ENCODE data around the gene GALT. TPM values are rescaled to one million over a fixed set of nuclear protein-coding genes. Genes with fewer than 3 reads are reported as not detected.

GALT gene
- 22.9 and 24.0 TPM in 2 replicates for total RNA-seq
- polyA plus RNA-seq (2012), result 32.7 TPM

GRCh38 chr9:34646211-34647083, at the start of gene GALT:
GALT (plus strand) TSS chr9:34646675; CDS start chr9:34646705, 30 bp downstream.
- DNase-seq (ENCODE audit: low read depth), result peak; percentile 93

- peak; percentile 44 for DNase-seq (ENCODE audit: low read depth)
These were observed 46.9 kb upstream of the GALT start for GRCh38 chr9:34599546-34599945.

DNA sequence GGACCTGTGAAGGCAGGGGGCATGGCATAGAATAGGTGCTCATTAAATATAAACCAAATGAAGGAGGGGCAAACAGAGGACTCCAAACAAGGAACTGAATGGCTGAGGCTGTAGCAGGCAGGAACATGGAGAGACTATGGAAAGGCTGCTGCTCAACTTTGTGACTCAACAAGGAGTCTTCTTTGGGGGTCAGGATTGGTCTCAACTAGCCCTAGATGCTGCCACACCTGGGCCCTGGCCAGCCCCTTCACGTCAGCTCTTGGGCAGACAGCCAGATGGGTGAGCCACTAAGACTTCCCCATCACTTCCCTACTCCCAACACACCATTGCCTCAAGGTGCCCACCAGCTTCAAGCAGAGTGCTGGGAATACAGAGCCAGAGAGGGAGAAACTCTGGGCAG, 45.6 kb upstream of the GALT start:
- DNase-seq (ENCODE audit: low read depth), result no peak

DNA sequence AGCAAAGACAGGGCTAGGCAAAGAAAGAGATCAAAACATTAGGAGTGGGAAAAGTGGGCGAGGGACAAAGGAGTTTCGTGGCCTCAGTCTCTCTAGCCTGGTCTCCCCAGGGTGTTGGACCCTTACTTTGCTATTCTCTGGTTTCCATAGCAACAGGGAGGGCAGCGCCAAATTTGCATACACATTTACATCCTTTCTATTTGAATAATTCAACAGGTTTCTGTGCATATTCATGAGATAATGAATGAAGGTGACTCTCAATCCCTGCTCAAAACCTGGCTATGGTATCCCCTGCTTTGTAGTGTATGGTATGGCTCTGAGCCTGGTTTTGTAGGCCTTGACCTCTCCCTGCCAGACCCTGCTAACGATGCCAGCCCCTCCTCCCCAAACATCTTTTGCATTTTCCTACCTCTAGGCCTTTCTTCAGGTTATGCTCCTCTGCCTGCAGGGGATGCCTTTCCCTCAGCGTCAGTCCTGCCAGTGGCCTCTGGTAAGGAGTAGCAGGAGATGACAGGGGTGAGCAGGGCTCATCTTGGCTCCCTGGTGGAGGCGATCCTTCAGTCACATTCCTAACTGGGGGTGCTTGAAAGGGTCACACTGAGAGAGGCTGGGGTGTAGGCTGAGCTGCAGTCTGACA, 44.4 kb upstream of the GALT start:
- DNase-seq (ENCODE audit: low read depth), result no peak

DNA sequence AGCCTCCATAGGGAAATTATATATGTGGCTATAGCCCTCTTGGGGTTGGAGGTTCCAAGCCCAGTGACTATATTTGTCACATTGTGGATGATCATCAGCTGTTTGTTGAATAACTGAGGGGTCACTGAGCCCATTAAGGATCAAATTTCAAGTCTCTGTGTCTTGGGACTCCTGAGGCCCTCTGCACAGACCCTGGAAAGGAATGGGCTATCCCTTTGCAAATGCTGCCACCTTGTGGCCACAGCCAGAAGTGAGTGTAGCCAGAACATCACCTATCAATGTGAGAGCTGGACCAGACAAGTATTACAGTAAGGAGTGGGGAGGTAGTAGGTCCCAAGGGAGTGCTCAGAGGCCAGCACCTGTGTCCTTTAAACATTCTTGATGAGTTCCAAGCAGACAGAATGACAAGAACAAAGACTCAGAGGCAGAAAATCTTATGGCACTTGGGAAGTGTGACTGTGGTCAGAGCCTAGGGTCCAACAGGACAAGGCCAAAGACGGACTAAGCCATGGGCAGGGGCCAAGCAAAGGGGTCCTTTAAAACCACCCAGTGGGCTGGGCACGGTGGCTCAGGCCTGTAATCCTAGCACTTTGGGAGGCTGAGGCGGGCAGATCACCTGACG, 42.8 kb upstream of the GALT start:
- DNase-seq (ENCODE audit: low read depth), result peak; percentile 85

DNA sequence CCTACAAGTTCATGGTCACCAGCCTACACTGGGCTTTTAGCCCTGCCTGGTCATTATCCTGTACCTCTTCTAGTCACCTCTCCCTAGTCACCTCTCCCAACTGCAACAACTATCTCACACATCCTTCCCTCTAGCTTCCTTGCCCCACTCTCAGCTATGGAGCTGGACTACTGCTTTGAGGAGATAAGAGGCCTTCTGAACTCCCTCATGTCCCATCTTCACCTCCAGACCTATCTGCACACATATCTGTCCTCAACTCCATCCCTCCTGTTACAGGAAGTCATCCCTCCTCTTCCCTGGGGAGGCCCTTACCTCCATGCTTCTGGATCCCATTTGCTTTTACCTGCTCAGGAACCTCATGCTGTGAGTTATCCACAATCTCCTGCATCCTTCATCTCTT, 40.3 kb upstream of the GALT start:
- DNase-seq (ENCODE audit: low read depth), result no peak

GRCh38 chr9:34606905-34607304, 39.6 kb upstream of the GALT start:
- DNase-seq (ENCODE audit: low read depth), result no peak

DNA sequence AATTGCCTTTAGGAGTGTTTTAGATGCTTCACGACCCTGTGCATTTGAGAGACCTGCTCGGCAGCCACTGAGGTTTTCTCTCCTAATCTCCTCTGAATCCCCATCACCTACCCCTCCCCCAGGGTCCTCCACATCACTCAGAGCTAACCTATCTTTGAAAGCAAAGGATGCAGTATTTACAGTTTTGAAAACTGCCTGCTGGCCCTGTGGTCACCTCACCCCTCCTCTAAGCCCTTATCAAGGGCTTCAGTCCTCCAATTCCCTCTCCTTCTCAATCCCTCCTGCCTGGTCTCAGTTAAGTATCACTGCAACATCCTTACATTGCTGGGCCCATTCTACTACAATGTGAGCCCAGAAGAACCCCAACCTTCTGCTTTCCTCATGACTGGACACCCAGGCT, 39.1 kb upstream of the GALT start:
- no peak for DNase-seq (ENCODE audit: low read depth)

- DNase-seq (ENCODE audit: low read depth), result no peak
These were observed 35.9 kb upstream of the GALT start for GRCh38 chr9:34610434-34611206.

DNA sequence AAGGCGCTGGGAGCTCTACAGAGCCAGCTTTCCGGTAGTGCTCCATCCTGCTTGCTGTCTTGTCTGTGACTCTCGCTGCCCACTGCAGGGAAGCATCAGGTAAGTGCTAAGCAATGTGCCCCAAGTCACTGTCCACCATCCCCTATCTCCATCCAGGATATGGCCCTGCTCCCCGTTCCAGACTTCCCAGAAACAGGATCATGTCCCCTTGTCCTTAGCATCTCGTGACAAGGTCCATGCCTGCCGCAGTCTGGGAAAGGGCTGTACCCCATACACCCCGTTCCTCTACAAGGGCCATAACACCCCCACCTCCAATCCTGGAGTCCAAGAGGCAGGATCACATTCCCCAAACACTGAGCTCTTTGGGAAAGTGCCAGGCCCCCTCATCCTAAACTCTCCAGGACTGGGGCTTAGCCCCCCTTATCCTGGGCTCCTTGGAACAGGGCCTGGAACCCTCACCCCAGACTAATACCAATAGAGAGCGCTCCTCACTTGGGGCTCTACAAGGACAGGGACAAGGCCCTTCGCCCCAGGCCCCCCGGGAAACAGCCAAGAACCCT, 35.1 kb upstream of the GALT start:
- no peak for DNase-seq (ENCODE audit: low read depth)

DNA sequence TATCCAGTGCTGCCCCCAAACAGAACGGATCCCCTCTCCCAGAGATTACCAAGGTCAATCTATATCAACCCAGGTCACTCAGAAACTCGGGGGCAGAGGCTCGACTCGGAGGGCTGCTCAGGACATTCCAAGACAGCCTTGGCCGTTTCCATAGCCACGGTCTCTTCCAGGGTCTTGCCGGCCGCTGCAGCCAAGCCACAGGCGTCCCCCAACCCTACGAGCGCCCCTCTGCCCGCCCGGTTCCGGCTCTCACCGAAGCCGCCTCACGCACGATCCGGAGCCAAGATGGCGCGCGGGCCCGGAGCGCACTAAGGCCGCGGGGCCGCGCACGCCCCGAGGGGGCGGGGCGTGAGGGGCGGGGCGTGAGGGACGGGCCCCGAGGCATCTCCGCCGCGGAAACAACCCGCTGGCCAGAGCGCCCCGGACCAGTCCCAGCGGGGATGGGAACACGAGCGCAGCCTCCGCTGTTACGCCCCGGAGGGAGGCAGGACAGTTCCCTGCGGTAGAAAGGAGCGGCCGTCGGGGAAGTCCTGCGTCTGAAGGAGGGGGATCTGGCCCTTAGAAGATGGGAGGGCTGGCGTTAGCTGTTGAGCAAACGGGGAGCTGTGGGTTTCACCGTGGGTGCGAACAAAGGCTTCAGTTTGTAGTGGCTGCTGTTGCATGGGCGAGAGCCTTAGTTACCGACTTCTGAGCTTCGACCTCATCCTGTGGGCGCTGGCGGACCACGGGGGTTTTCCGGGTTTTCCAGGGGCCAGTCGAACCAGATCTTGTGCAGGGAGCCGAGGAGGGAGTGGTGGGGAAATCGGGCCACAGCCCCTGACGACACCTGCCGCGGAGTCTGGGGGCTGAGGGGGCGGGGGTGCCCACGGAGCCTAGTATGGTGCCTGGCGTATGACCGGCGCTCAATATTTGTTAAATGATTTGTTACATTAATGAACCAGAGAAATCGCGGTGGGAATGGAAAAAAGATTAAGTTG, 34.4 kb upstream of the GALT start, which contains the start of gene RPP25L:
Gene RPP25L (minus strand): TSS at position 287 of the 977 bp plus-strand sequence. CDS start 801 bp downstream, outside the sequence.
- peak; percentile 92 for DNase-seq (ENCODE audit: low read depth)

- peak; percentile 90 for DNase-seq (ENCODE audit: low read depth)
These were observed 33.6 kb upstream of the GALT start for GRCh38 chr9:34612788-34613390.

DNA sequence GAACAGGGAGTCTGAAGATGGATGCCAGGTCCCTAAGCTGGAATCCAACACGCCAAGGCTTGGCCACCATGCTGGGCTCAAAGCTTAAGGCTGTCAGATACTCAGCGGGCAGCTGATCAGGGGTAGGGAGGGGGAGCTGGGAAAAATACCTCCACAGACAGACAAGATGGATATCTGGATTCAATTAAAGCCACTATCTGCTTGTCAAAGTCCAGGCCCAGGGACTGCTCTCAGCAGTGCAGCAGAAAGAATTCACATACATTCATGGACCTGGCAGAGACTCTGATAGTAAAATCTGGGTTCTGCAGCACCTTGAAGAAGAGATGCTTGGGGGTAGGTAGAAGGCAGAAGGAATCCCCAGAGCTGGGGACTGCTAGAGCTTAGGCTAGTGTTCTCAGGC, 31.3 kb upstream of the GALT start:
- no peak for DNase-seq (ENCODE audit: low read depth)

DNA sequence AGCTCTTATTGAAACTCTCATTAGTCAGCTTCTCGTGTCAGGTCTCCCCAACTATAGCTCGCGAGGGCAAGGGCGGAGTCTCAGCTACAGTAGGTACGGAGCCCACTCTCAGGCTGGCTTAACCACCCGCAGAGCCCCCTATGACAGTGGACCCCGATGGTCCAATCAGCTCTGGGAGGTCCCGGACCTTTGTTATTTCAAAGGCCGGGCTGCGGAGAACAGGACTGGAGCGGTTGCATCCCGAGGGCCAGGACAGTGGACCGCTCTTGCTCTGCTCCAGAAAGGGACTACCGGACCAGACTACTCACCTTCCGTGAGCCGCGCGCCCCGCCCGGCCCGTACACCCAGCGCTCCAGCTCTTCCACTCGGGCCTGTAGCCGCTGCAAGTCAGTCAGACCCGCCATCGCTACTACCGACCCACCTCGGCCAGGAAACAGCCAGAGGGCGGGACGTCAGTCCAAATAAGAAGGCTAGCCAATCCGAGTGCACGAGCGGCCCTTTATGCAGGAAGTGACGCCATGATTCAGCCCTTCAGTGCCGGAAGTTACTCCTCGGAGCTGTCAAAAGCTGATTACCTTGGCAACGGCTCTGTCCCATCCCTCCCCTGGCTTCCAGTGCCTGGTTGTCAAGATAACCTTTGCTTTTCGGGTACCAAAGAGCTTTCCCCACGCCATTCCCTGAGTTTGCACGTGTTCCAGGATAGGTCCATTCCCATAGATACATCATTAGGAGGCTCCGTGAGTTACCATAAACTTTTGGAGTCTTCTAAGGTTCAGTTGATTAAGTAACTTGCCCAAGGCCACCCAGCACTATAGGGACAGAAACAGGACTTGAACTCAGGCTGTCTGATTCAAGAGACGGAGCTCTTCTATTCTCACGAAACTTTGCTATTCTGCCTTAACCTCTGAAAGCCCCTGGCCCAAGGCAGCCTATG, 26.1 kb upstream of the GALT start, which contains the start of gene DCTN3:
Gene DCTN3 (minus strand): TSS at position 435 of the 934 bp plus-strand sequence. CDS start 31 bp downstream, at position 404.
- DNase-seq (ENCODE audit: low read depth), result peak; percentile 95

DNA sequence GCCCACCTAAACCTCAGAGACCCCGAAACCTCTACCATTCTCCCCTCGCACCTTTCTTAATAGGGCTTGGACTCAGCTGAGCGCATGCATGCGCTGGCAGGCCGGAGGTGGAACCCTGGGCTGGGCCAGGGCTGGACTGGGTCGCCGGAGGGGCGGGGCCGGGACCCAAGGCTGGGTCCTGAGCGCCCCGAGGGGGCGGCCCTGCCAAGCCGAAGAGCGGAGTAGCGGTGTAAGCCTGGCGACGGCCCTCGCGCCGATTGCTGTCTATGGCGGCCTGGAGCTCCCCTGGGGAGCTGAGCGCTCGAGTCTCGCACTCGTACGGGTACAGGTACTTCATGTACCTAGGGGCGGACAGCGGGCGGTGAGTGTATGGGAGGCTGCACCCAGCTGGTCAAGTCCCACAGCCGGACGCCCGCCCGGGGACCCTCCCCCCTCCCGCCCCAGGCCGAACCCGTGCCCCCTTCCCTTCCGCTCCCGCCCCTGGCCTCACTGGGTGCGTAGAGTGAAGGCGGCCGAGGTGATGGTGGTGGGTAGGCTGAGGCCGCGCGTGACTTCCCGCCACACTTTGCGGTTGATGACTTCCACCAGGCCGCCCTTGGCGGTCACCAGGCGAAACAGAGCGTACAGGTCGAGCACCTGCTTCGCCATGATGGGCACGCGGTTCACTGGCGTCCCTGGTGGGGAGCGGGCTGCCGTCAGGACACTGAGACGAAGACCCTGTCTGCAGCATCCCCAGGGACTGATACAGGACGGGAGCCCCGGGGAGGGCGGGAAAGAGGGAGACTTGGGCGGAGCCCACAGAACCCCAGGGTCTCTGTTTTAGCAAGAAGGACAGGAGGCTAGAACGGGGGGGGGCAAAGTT, 22.9 kb upstream of the GALT start:
- no peak for DNase-seq (ENCODE audit: low read depth)

- DNase-seq (ENCODE audit: low read depth), result no peak
These were observed 21.8 kb upstream of the GALT start for GRCh38 chr9:34624475-34625185.

- DNase-seq (ENCODE audit: low read depth), result no peak
These were observed 21.3 kb upstream of the GALT start for GRCh38 chr9:34625186-34625486.

Measured in myocyte (in vitro differentiated cells).